ENCODE results near the gene TMEM259.
"Not testable (repeated sequence)": the region's sequence is repeated elsewhere in the genome, so short reads cannot be mapped to it uniquely, and the experiment has no call there.

The TMEM259 gene

DNA sequence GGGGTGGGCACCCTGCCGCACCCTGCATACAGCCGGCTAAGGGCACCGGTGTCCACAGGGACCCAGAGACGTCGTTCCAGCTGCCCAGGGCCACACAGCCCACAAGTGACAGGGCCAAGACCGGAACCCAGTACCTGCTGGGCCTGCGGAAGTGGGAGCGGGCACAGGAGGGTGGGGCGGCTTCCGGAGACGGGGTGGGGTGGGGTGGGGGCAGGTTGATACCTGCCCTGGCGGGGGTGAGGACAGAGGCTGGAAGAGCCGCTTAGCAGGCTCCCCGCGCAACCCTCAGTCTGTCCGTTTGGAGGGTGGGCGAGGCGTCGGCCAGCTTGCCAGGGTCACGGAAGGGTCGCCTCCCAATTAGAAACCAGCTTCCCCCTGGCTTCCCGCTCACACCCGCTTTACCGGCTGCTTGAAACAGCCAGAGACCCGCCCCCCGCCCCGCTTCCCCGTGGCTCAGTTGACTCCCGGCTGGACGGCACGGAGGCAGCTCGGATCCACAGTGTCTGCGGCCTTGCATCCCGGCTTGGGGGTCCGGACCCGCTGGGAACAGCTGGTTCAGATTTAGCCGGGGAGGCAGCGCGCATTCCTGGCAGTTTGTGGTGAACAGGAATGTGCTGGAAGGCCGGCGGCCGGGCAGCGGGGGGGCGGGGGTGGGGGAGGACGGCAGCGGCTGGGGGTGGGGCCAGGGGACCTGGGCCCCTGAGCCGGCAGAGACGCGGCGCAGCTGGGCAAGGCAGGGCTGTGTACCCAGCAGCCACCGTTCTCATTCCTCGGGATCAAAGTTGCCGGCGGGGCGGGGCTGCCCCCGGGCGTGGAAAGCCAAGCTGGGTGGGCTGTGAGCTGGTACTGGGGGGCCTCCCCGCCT is 7.4 kb upstream of the TMEM259 start:
- no peak overlapping the region for H3K9ac ChIP-seq (ENCODE audit: low read depth, low read length)
- H3K36me3 ChIP-seq (ENCODE audit: control insufficient read depth, insufficient read depth, low read length) = peaks cover 19% of the 10 kb centered on the region
- peak overlapping the region; percentile 83 for H3K4me3 ChIP-seq (ENCODE audit: low read depth, low read length)

DNA sequence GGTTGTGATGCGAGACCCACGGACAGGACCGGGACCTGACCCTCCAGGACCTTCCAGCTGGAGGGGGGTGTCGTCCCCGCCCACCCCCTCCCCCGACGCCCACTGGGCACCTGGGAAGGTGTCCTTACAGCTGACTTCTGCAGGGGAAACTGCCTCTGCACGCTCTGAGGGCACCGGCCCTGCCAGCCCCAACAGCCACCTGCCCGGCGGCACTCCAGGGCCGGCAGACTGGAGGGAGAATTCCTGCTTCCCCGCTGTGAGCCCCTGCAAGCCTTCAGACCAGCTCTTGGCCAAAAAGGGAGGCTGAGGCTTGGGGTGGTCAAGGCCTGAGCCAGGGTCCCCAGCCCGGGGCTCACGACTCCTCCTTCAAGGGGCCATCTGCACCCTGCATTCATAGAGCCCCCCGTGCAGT is 6.7 kb upstream of the TMEM259 start:
- peak overlapping the region; percentile 83 for H3K4me3 ChIP-seq (ENCODE audit: low read depth, low read length)
- H3K9ac ChIP-seq (ENCODE audit: low read depth, low read length) = peak overlapping the region; percentile 92
- H3K4me1 ChIP-seq (ENCODE audit: control insufficient read depth, insufficient read depth, low read length) = no peaks in the 10 kb centered on the region
- no peaks in the 10 kb centered on the region for H3K9me3 ChIP-seq (ENCODE audit: control insufficient read depth, insufficient read depth, low read length)
- peaks cover 15% of the 10 kb centered on the region for H3K36me3 ChIP-seq (ENCODE audit: control insufficient read depth, insufficient read depth, low read length)
- no peaks in the 10 kb centered on the region for H3K27me3 ChIP-seq (ENCODE audit: control insufficient read depth, insufficient read depth, low read length)

More for the DNA sequence above, 7.4 kb upstream of the TMEM259 start:
- Histone ChIP-seq H3K9me3 (ENCODE audit: control insufficient read depth, insufficient read depth, low read length) (no peaks in the 10 kb centered on the region), H3K4me1 (ENCODE audit: control insufficient read depth, insufficient read depth, low read length) (no peaks in the 10 kb centered on the region), H3K27me3 (ENCODE audit: control insufficient read depth, insufficient read depth, low read length) (no peaks in the 10 kb centered on the region)

DNA sequence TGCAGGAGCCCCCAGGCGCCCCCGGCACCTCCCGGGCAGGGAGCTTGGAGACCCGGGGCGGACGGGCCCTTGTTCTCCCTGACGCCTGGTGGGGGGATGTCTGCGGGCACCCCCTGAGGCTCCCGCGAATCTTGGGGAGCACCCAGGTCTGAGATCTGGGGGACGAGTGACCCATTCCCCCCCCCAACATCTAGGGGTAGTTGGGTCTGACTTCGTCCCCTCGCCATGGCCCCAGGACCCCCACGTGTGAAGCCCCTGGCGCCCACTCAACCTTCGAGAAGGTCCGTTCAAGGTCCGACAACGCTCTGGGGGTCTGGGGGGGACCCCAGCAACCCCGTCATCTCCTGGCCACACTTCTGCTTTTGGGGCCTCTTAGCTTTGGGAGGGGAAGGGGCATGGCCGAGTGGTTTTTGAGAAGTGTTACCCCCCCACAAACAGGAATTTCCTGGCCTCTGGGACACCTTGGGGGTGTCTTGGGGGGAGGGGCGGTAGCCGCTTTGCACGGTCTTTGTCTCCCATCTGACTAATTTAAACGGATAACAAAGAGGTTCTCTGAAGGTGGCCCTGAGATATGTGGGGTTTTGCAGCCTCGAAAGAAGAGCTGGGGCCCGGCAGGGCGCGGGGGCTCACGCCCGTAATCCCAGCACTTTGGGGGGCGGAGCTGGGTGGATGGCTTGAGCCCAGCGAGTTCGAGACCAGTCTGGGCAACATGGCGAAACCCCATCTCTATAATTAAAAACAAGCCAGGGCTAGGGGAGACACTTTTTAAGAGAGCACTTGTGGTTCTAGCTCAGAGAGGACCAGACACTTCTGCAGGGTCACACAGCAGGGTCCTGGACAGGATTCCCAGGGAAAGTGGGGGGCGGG is 6.1 kb upstream of the TMEM259 start:
- peak overlapping the region; percentile 83 for H3K4me3 ChIP-seq (ENCODE audit: low read depth, low read length)
- H3K36me3 ChIP-seq (ENCODE audit: control insufficient read depth, insufficient read depth, low read length) = peaks cover 9% of the 10 kb centered on the region
- H3K4me1 ChIP-seq (ENCODE audit: control insufficient read depth, insufficient read depth, low read length) = no peaks in the 10 kb centered on the region
- H3K9ac ChIP-seq (ENCODE audit: low read depth, low read length) = peak overlapping the region; percentile 92
- H3K27me3 ChIP-seq (ENCODE audit: control insufficient read depth, insufficient read depth, low read length) = no peaks in the 10 kb centered on the region
- H3K9me3 ChIP-seq (ENCODE audit: control insufficient read depth, insufficient read depth, low read length) = no peaks in the 10 kb centered on the region

DNA sequence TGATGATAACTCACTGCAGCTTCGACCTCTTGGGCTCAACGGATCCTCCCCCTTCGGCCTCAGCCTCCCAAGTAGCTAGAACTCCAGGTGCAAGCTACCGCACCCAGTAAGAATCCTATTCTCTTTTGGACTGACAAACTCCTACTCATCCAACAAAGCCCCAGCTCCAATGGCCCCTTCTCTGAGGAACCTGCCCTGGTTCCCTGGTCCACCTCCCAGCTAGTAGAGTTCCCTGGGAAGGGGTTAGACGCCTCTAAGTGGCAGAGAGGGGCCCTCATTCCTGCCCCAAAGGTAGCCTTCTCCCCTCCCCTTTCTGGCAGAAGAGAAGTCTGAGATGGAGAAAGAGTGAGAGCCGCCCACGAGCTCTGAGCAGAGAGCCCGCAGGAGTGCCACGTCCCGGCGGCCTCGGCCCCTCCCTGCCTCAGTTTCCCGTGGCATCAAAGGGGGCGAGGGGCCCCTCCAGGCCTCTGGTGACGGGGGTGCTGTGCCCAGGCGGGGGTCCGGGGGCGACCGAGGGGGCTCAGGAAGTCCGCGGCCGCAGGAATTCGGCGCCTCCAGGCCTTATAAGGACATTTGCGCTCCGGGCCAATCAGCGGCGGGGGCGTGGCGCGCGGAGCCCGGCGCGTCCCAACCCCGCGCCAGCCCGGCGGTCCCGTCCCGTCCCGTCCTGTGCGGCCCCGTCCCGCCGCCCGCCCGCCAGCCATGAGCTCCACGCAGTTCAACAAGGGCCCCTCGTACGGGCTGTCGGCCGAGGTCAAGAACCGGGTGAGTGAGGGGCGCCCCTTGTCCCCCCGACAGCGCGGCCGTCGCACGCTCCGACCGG is 5.2 kb upstream of the TMEM259 start, which contains the start of gene CNN2:
CNN2 (plus strand) TSS at position 649 of the 823 bp plus-strand sequence; CDS start at position 703, 54 bp downstream.
- peak within 1 kb of the TSS; percentile 83 for H3K4me3 ChIP-seq (ENCODE audit: low read depth, low read length)
- H3K27me3 ChIP-seq (ENCODE audit: control insufficient read depth, insufficient read depth, low read length) = no peaks in the 10 kb centered on the region
- H3K4me1 ChIP-seq (ENCODE audit: control insufficient read depth, insufficient read depth, low read length) = no peaks in the 10 kb centered on the region
- H3K36me3 ChIP-seq (ENCODE audit: control insufficient read depth, insufficient read depth, low read length) = peaks cover 6% of the 10 kb centered on the region
- peak within 1 kb of the TSS; percentile 92 for H3K9ac ChIP-seq (ENCODE audit: low read depth, low read length)
- no peaks in the 10 kb centered on the region for H3K9me3 ChIP-seq (ENCODE audit: control insufficient read depth, insufficient read depth, low read length)

DNA sequence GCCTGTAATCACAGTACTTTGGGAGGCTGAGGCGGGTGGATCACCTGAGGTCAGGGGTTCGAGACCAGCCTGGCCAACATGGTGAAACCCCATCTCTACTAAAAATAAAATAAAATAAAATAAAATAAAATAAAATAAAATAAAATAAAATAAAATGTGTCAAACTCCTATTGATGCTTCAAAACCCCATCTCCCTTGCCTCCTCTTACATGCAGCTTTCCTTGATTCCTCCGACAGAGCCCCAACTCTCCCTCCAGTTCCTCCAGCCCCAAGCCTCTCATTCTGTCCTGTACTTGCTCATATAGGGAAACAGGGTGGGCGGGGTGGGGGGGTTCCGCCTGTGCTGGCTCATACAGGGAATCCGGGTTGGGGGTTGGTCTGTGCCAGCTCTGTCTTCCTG is 4.2 kb upstream of the TMEM259 start:
- H3K4me3 ChIP-seq (ENCODE audit: low read depth, low read length); H3K27me3 ChIP-seq (ENCODE audit: control insufficient read depth, insufficient read depth, low read length); H3K9ac ChIP-seq (ENCODE audit: low read depth, low read length); H3K4me1 ChIP-seq (ENCODE audit: control insufficient read depth, insufficient read depth, low read length); H3K9me3 ChIP-seq (ENCODE audit: control insufficient read depth, insufficient read depth, low read length); H3K36me3 ChIP-seq (ENCODE audit: control insufficient read depth, insufficient read depth, low read length): not testable (repeated sequence)

DNA sequence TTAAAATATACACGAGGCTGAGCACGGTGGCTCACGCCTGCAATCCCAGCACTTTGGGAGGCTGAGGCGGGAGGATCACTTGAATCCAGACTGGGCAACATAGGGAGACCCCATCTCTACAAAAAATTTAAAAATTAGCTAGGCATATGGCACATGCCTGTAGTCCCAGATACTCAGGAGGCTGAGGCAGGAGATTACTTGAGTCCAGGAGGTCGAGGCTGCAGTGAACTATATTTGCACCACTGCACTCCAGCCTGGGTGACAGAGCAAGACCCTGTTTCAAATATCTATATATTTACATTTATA is 2.9 kb upstream of the TMEM259 start:
- not testable (repeated sequence) for H3K4me3 ChIP-seq (ENCODE audit: low read depth, low read length); H3K36me3 ChIP-seq (ENCODE audit: control insufficient read depth, insufficient read depth, low read length); H3K4me1 ChIP-seq (ENCODE audit: control insufficient read depth, insufficient read depth, low read length); H3K9ac ChIP-seq (ENCODE audit: low read depth, low read length); H3K9me3 ChIP-seq (ENCODE audit: control insufficient read depth, insufficient read depth, low read length); H3K27me3 ChIP-seq (ENCODE audit: control insufficient read depth, insufficient read depth, low read length)

DNA sequence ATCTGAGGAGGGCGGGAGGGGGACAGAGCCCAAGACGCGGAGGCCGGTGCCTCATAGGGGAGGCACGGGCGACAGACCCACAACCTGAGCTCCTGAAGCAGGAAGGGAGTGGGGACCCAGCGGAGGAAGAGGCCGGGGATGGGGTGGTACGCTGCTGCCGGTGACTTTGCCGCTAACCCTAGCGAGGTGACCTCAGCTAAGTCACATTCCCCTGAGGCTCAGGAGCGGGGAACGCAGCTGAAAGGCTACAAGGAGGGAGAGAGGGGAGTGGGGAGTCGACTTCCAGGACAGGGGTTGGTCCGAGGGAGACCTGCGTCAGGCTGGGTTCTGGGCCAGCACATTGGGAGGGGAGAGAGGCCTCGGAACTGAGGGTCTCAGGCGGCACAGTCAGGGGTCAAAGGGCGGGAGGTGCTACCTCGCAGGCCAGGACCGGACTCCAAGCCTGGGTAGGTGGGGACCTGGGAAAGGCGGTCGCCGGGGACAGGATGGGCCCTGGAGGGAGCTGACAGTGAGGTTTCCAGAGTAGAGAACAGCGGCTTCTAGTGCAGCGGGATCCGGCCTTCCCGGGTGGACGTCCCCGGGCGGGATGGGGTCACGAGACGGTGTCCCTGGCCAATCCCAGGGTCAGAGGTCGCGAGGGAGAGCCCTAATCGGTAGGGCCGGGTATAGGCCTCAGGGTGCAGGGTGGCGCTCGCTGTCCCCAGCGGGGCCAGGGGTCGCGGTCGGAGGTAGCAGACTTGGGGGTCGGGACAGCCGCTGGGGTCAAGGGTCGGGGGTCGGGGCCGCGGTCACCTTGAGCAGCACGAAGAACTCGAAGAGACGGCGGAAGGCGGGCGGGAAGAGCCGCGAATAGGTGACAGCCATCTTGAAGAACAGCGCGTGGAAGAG is 699 bp downstream of the TMEM259 start:
- H3K27me3 ChIP-seq (ENCODE audit: control insufficient read depth, insufficient read depth, low read length) = no peaks in the 10 kb centered on the region
- H3K9me3 ChIP-seq (ENCODE audit: control insufficient read depth, insufficient read depth, low read length) = no peaks in the 10 kb centered on the region
- H3K36me3 ChIP-seq (ENCODE audit: control insufficient read depth, insufficient read depth, low read length) = peaks cover 8% of the 10 kb centered on the region
- peaks cover 5% of the 10 kb centered on the region for H3K4me1 ChIP-seq (ENCODE audit: control insufficient read depth, insufficient read depth, low read length)
- H3K4me3 ChIP-seq (ENCODE audit: low read depth, low read length) = peak overlapping the region; percentile 91
- peak overlapping the region; percentile 92 for H3K9ac ChIP-seq (ENCODE audit: low read depth, low read length)

DNA sequence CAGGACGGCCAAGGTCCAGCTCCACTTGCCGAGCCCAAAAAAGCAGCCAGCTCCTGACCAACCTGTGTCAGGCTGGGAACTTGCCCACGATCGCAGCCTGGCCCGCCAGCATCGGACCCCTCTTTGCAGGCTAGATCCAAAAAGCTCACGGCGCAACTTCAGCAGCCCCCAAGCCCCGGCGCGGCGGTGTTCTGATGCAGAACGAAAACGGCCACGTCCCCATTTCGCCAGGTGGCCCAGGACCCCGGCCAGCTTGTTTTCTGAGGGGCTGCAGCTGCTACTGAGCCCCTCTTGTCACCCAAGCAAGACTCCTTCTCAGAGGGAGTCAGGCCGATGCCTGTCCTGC is 1.3 kb downstream of the TMEM259 start:
- Histone ChIP-seq H3K9me3 (ENCODE audit: control insufficient read depth, insufficient read depth, low read length) (no peaks in the 10 kb centered on the region), H3K4me1 (ENCODE audit: control insufficient read depth, insufficient read depth, low read length) (peaks cover 5% of the 10 kb centered on the region), H3K36me3 (ENCODE audit: control insufficient read depth, insufficient read depth, low read length) (peaks cover 8% of the 10 kb centered on the region), H3K4me3 (ENCODE audit: low read depth, low read length) (peak overlapping the region; percentile 91), H3K9ac (ENCODE audit: low read depth, low read length) (peak overlapping the region; percentile 92), H3K27me3 (ENCODE audit: control insufficient read depth, insufficient read depth, low read length) (no peaks in the 10 kb centered on the region)

DNA sequence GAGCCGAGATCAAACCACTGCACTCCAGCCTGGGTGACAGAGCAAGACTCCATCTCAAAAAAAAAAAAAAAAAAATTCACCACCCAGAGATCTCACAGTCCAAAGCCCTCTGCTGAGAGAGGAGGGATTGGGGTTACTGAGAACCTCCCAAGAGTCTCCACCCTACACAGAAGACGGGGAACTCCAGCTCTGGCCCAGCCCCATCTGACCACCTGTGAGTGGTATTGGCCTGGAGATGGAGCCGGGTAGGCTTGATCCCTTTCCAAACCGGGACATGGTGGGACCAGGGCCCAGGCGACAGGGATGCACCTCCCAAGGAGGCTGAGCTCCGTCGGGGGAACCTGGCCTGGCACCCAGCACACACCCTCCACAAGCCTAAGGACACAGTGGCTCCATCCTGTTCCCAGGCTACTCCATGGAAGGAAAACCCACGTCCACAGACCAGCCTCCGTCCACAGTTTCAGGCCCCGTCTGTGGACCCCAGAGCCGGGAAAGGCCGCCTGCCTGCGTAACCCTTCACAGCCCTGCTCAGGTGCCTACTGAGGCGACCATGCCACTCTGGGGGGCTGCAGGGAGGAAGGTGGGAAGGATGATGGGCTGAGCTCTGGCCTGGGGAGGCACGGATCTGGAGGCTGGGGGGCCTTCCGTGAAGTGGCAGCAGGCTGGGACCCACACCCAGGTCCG is 1.8 kb downstream of the TMEM259 start:
- H3K4me1 ChIP-seq (ENCODE audit: control insufficient read depth, insufficient read depth, low read length) = peaks cover 5% of the 10 kb centered on the region
- H3K4me3 ChIP-seq (ENCODE audit: low read depth, low read length) = no peak overlapping the region
- peaks cover 12% of the 10 kb centered on the region for H3K36me3 ChIP-seq (ENCODE audit: control insufficient read depth, insufficient read depth, low read length)
- no peaks in the 10 kb centered on the region for H3K9me3 ChIP-seq (ENCODE audit: control insufficient read depth, insufficient read depth, low read length)
- H3K9ac ChIP-seq (ENCODE audit: low read depth, low read length) = peak overlapping the region; percentile 92
- H3K27me3 ChIP-seq (ENCODE audit: control insufficient read depth, insufficient read depth, low read length) = no peaks in the 10 kb centered on the region

DNA sequence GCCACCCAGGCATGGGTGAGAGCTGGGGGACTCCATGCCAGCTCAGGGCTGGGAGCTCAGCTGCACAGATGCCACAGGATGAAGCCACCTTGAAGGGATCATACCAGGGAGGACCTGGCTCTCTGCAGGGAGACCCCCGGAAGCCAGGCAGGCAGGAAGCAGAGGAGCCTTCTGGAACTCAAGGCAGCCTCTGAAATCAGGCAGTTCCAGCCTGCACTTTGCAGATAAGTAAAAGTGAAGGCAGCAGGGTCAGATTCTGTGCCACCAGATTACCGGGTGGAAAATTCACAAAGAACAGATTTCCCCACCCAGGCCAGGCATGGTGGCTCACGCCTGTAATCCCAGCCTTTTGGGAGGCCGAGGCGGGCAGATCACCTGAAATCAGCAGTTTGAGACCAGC is 2.5 kb downstream of the TMEM259 start:
- Histone ChIP-seq H3K36me3 (ENCODE audit: control insufficient read depth, insufficient read depth, low read length) (peaks cover 19% of the 10 kb centered on the region), H3K4me3 (ENCODE audit: low read depth, low read length) (no peak overlapping the region)

More for the DNA sequence above, 2.5 kb downstream of the TMEM259 start:
- Histone ChIP-seq H3K9ac (ENCODE audit: low read depth, low read length) (peak overlapping the region; percentile 14), H3K4me1 (ENCODE audit: control insufficient read depth, insufficient read depth, low read length) (peaks cover 5% of the 10 kb centered on the region), H3K9me3 (ENCODE audit: control insufficient read depth, insufficient read depth, low read length) (no peaks in the 10 kb centered on the region), H3K27me3 (ENCODE audit: control insufficient read depth, insufficient read depth, low read length) (no peaks in the 10 kb centered on the region)
